Coronary artery (tissue), 2 donors: ENCODE results near the gene ABLIM2.
A peak's percentile ranks its signal among the peaks of the same experiment; 100 is the strongest.

Experiments used
- DNase-seq: peaks from one replicate; pipeline ENCODE4 v3.0.0-alpha.2; 2017; ENCODE audit warnings: low spot score
- H3K27ac ChIP-seq, 2 donors: fragments of 200-600 bp; sonication (generic); one replicate each; pipeline ENCODE4 v1.5.1; 2016 to 2019
- H3K4me3 ChIP-seq: fragments of 200-600 bp; sonication (generic); 2 replicates; pipeline ENCODE4 v1.5.1; 2016; ENCODE audit warnings: mild to moderate bottlenecking, moderate library complexity
- TF ChIP-seq, protein P1 (sequence below): fragments of 200-600 bp; sonication (generic); IDR thresholded peaks from one replicate; pipeline ENCODE4 v1.5.1; 2019; ENCODE audit warnings: antibody characterized with exemption

ABLIM2 gene

DNA sequence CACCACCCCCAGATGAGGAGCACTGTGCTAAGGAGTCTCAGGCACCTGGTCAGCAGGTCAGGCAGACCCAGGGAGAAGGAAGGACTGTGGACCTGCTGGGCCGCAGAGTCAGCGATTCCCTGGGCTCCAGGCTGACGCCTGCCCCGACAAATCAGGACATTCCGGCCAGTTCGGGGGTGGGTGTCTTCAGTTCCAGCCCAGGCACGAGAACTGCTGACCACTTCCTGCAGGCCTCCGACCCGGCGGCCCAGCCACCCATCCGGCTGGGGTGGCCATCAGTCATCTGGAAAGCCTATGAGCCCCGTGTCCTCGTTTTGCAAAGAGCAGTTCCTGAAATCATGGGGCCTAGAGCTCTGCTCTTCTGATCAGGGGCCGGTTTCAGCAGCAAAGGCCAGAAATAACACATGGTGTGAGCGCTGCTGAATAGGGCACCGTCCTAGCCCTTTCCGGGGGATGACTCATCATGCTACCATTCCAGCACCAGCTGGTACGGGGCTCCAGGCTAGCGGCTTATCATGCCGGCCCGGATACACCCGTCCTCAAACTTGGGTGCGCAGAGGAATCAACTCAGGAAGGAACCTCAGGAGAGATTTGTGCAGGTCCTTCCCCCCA is 32.6 kb upstream of the ABLIM2 start:
- TF ChIP-seq, protein P1, sequence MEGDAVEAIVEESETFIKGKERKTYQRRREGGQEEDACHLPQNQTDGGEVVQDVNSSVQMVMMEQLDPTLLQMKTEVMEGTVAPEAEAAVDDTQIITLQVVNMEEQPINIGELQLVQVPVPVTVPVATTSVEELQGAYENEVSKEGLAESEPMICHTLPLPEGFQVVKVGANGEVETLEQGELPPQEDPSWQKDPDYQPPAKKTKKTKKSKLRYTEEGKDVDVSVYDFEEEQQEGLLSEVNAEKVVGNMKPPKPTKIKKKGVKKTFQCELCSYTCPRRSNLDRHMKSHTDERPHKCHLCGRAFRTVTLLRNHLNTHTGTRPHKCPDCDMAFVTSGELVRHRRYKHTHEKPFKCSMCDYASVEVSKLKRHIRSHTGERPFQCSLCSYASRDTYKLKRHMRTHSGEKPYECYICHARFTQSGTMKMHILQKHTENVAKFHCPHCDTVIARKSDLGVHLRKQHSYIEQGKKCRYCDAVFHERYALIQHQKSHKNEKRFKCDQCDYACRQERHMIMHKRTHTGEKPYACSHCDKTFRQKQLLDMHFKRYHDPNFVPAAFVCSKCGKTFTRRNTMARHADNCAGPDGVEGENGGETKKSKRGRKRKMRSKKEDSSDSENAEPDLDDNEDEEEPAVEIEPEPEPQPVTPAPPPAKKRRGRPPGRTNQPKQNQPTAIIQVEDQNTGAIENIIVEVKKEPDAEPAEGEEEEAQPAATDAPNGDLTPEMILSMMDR: no peak
- peak overlapping the region; percentile 62 to 80 for H3K27ac ChIP-seq
- peak; percentile 87 for DNase-seq
- no peak overlapping the region for H3K4me3 ChIP-seq

DNA sequence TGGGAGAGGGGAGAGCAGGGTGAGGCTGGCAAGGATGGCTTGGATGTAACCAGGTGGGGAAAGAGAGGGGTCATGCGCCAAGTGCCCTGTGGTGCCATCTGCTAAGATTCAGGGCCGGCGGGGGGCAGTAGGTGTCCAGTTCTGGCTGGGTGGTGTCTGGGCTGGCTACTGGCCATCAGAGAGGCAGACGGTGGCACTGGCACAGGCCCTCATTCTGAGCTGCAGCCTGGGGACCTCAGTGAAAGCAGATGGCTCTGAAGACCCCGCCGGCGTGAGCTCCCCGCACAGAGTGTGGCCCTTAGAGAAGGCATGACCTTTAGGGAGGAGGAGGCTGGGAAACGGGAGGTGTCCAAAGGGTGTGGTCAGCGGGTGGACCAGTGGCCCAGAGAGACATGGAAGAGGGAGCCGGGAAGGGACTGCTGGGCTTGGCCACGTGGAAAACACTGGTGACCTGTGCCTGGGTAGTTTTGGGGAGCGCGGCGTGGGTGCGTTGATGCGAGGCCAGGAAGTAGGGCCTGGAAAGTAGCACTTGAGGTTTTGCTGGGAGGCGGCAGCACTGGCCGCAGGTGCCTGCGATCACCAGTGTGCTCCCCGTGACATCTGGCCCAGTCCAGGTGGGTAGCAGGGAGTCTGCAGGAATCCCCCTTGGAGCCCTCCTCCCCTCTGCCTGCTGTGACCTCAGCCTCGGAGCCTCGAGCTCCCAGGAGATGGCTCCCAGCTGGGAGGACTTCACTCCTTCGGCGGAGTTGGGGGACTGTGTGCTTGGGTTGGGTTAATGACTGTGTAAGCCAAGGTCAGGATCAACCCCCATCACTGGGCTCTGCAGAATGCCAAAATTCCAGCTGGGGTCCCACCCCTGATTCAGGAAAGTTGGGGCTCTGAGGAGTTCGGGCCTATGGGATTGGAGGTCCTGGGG is 31.2 kb upstream of the ABLIM2 start:
- TF ChIP-seq, protein P1: no peak
- no peak for DNase-seq
- Histone ChIP-seq H3K27ac (peak overlapping the region; percentile 33 to 80), H3K4me3 (no peak overlapping the region)

DNA sequence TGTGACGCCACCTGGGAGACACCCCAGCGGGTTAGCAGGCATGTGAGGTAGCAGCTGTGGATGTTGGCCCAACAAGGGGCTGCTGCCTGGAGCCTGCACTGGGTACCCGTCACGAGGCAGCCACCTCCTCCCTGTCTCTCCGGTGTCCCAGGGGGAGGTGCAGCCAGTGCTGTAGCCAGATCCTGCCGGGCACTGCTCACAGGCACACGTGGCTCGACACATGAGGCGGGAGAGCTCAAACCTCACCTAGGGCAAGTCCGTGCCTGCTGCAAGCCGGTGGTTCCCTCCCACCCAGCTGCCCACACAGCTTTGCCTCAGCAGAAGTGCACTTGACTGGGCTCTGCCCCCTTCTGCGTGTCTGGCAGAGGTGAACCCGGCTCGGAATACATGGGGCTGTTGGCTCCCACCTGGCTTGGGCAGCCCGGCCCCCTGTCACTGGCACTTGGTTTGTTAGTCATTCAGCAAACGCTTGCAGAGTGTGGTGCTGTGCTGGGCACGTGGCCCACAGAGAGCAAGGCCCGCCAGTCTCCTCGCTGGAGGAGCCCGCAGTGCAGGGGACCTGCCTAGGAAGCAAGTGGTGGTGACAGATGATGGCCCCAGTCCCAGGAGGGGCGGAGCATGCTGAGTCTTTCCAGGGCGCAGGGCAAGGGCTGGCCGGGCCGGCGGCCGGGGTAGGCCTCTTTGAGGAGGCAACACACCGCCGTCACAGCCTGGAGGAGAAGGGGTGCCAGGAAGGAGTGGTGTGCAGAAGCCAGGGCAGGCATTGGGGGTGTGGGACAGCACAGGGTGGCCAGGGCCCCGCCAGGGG is 30.3 kb upstream of the ABLIM2 start:
- DNase-seq: no peak
- Histone ChIP-seq H3K27ac (peak overlapping the region; percentile 33 to 80), H3K4me3 (no peak overlapping the region)
- TF ChIP-seq, protein P1: no peak

DNA sequence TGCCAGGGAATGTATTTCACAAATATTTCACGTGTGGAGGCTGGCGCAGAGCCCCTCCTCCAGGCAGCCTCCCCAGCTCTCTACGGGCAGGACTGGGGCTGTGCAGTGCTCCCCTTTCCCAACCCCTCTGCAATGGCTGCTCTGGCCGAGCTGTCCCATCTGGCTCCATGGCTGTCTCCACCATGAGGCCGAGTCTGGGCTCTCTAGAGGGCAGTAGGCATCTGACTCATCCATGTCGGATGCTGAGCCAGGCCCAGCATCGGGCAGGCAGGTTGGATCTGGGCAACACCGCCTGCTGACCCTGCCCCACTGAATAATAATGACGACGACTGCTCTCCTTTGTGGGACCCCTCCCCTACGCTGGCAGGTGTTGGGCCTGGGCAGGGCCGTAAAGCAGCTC is 29.5 kb upstream of the ABLIM2 start:
- no peak for DNase-seq
- TF ChIP-seq, protein P1: no peak
- no peak overlapping the region for H3K4me3 ChIP-seq
- H3K27ac ChIP-seq: no peak overlapping the region

DNA sequence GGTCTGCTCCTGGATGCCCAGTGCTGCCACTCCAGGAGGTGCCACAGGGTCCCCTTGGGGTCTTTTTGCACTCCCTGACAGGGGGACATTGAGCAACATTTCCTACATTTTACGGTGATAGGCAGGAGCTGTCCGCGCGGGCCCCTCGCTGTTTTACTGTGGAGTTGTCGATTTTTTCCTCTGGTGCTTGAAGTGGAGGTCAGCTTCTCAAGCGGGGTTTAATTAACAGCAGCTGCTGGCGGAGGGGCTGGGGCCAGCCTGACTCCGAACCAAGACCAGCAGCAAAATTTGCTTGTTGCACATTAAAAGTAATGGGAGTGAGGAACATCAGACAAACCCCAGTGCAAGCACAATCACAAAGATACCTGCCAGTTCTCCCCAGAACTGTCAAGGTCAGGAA is 27.3 kb upstream of the ABLIM2 start:
- Histone ChIP-seq H3K4me3 (no peak overlapping the region), H3K27ac (no peak overlapping the region)
- TF ChIP-seq, protein P1: no peak
- no peak for DNase-seq

DNA sequence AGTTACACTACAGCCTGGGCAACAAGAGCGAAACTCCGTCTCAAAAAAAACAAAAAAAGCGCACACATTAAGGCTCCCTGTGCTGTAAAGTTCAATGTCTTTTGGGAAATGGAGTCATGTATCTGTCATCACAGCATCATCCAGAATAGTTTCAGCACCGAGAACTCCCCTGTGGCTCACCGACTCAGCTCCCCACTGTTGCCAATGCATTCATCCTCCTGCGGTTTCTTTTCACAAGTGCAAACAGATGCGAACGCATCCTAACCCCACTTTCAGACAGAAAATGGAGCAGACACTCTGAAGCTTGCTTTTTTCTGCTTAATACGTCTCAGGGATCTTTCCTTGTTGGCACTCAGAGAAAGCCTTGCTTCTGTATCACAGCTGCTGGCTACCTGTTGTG is 26.7 kb upstream of the ABLIM2 start:
- DNase-seq: no peak

More for the DNA sequence above, 26.7 kb upstream of the ABLIM2 start:
- no peak overlapping the region for H3K27ac ChIP-seq
- no peak overlapping the region for H3K4me3 ChIP-seq
- TF ChIP-seq, protein P1: no peak
